IPS-18c (cell line): ENCODE data around the gene LMF2.

Experiments
- H3K4me3 ChIP-seq: 2 replicates; pipeline ENCODE4 v1.7.0; 2013; ENCODE audit warnings: low read depth, mild to moderate bottlenecking, low read length, moderate library complexity; ENCODE audit not compliant: insufficient read depth
- H3K9me3 ChIP-seq: one replicate; pipeline ENCODE4 v1.6.1; 2013; ENCODE audit warnings: mild to moderate bottlenecking, low read length, moderate library complexity; ENCODE audit not compliant: control insufficient read depth, insufficient read depth

LMF2 gene

DNA sequence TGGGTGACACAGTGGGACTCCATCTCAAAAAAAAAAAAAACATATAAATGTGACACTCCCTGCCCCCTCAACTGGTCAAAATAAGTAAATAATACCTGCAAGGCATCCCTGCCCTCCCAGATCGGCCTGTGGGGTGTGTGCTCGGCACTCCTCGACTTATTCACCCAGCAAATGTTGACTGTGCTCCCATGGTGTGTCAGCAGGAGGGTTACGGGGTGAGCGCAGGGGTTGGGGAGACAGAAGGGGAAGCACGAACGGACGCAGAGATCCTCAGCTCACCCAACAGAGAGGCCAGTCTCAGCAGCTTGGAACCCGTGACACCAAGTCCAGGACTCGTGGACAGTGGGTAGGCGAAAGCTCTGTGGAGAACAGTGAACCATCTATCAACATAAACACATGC is 27.8 kb downstream of the LMF2 start:
- H3K4me3 ChIP-seq: no peak overlapping the region
- no peaks in the 10 kb centered on the region for H3K9me3 ChIP-seq

DNA sequence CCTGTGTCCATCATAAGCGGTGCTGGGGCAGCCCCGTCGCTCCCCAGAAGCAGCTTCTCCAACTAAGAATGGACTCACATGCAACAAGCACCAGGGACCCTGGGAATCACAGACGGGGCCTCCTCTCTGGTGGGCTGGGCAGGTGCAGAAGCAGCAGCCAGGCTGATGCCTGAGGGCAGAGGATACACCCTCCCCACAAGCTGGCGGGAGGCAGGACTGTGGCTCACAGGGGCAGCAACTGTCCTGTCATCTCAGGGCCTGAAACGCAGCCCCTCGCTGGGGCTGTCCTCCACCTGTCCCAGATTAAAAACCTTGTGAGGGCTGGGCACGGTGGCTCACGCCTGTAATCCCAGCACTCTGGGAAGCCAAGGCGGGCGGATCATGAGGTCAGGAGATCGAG is 29.6 kb downstream of the LMF2 start:
- Histone ChIP-seq H3K4me3 (no peak overlapping the region), H3K9me3 (no peaks in the 10 kb centered on the region)

DNA sequence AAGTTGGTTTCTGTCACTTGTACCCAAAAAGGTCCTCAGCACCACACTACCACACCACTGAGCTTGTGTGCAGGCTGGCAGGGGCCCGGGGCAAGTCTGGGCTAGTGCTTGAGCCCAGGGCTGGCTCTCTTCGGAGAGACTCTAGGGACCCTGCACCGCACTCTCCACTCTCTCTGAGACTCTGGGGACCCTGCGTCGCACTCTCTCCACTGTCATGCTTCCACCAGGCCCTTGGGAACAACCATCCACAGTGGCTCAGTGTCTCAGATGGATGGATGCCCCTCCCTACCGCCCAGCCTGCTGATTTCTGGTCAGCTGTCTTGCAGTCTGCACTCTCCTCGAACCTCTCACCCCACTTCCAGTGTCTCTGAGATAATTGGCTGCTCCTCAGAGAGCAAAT is 30.6 kb downstream of the LMF2 start:
- H3K4me3 ChIP-seq: no peak overlapping the region
- H3K9me3 ChIP-seq: no peaks in the 10 kb centered on the region

DNA sequence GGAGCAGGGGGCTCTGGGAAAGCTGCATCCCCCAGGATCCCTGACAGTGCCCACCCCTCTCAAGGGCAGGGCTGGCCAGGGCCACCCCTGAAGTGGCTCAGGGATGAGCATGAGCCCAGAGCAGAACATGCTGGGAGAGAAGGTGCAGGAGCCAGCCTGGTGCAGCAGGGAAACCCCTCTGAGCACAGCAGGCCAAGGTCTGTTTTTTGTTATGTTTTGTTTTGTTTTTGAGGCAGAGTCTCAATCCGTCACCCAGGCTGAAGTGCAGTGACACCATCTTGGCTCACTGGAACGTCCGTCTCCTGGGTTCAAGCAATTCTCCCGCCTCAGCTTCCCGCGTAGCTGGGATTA is 31.9 kb downstream of the LMF2 start:
- peak overlapping the region; percentile 59 for H3K4me3 ChIP-seq

DNA sequence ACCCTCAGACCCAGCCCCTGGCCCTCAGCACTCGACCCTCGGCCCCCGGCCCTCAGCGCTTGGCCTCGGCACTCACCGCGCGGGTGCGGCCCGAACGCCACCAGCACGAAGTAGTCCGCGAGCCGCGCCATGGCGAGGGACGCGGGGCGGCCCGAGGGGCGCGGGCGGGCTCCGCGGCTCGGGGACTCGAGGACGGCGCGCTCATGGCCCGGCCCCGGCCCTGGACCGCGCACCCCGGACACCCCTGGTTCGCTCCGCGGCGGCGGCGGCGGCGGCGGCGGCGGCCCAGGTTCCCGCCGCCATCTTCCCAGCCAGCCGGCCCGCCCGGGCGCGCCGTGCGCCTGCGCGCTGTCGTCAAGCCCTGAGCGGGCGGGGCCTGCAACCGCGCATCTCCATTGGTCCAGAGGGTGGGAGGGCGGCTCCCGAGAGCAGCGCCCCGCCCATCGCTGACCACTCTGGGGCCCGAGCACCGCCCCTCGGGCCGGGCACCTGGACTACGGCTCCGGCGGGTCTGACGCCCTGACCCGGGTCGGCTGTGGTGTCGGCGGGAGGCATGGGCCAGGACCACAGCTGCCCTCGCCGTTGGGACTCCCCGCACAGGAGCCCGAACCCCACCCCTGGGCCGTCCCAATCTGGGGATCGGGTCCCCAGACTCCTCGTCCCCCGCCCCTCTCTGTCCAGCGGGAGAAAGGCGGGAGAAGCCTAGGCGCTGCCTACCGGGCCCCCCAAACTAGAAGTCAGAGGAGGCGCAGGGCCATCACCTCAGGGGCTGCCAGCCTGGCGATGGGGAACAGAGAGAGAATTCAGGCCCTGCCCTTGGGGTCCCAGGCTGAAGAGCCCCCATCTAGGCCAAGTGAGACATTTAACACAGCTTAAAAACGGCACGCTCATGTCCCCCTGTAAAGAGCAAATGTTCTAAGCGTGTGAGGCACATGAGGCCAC is 32.5 kb downstream of the LMF2 start, which contains the start of gene SBF1:
Gene SBF1 (minus strand): TSS at position 326 of the 942 bp plus-strand sequence. CDS start 195 bp downstream, at position 131.
- Histone ChIP-seq H3K4me3 (peak within 1 kb of the TSS; percentile 67), H3K9me3 (no peaks in the 10 kb centered on the region)

More for the DNA sequence above, 31.9 kb downstream of the LMF2 start:
- H3K9me3 ChIP-seq: no peaks in the 10 kb centered on the region

DNA sequence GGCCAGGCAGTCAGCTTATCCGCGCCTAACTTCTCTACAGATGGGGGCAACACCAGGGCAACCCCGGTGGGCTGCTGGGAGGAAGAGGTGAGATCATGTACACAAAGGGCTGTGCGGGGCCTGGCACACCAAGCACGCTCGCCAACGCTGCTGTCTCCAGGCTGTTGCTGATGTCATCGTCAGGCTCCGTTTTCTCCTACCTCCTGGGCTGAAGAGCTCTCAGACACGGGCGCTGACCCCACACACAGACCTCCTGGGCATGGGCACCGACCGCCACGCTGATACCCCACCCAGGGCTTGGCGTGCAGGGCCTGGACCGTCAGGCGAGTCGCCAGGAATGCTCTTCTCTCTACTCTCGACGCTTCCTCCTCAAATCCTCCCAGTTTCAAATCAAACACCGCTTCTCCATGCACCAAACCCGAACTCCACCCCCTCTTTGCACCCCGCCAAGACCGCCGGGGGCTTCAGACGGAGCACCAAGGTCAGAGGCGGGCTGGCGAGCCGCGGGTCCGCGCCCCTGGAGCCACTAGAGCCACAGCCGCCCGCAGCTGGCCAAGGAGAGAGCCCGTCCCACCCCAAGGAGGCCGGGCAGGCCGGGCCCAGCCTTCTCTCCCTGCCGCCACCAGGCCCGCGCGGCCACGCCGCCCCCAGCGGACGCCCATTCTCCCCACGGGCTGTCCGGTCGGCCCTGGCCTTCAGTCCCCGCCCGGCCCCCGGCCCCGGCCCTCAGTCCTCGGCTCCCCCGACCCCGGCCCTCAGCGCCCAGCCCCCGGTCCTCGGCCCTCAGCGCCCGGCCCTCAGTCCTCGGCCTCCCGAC is 33.4 kb downstream of the LMF2 start:
- no peaks in the 10 kb centered on the region for H3K9me3 ChIP-seq
- peak overlapping the region; percentile 67 for H3K4me3 ChIP-seq

DNA sequence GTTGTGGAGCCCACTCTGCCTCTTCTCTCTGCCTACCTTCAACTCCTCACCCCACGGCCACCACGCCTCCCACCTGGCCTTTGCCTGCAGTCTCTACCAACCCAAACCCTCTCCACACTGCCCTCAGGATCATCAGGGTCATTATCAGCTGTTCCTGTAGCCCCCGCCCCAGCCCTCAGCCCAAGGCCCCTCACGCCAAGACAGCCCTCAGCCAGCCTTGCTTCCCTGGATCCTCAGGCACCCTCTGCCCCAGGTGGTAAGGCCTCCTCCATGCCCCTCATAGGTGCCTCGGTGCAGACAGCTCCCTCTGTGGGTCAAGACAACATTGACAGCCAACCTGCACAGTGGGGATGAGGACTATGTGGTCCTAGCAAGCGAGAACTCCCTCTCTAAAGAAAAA is 34.4 kb downstream of the LMF2 start:
- H3K9me3 ChIP-seq: no peaks in the 10 kb centered on the region
- H3K4me3 ChIP-seq: no peak overlapping the region

DNA sequence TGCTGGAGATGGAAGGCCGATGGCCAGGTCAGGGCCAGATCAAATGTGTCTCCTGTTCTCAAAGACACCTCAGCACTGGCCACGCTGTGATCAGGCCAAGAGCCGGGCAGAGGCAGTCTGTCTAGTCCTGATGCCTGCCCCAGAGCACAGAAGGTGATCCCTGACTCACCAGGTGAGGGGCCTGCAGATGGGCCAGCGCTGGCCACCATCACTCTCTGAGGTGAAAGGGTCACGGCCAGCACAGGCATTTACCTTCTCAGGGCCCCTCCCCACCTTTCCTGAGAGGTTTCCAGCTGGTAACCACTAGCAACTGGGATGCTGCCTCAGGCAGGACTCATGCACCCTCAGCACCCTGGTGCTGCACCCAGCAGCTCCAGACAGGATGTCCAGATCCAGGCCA is 35.5 kb downstream of the LMF2 start:
- Histone ChIP-seq H3K4me3 (no peak overlapping the region), H3K9me3 (no peaks in the 10 kb centered on the region)

DNA sequence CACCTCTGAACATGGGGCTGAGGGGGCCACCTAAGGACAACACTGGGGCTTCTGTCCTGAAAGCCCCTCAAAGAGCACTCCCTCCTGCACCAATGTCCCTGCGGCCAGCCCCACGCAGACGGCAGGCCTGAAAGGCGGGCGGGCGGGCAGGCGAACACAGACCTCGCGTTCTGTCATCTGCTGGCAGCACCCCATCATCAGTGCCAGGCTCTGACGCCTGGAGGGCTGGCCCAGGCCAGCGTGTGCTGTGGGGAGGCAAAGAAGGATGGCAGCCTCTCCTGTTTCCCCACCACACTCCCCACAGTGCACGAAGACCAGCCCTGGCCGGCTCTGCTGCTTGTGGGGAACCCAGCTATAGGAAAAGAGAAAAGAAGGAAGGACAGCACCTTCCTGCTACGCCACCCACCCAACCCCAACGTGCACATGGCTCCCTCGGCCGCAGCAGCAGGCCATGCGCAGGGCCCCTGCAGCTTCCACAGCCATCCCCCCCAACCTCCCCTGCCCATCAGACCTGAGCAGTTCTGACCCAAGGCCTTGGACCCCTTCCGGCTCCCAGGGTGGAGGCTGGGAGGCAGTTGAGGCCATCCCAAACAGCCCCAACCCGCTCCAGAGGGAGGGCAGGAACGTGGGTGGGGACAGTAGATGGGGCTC is 36.2 kb downstream of the LMF2 start:
- H3K4me3 ChIP-seq: no peak overlapping the region
- no peaks in the 10 kb centered on the region for H3K9me3 ChIP-seq

DNA sequence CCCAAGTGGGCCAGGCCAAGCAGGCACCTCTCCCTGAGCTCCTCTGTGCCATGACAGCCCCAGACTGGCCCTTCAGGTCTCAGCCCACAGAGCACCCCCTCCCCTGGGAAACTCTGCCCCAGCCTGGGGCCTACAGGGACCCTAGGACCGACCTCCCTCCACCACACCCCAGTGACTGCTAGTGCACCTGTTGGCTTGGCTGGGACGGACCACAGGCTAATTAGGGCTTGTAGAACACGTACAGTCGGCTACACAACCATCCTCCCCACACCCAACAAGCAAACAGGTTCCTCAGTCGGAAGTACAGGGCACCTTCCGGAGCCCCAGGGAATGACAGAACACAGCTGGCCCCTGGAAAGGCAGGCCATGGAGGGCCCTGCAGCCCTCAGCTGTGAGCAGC is 37.0 kb downstream of the LMF2 start:
- no peaks in the 10 kb centered on the region for H3K9me3 ChIP-seq
- H3K4me3 ChIP-seq: no peak overlapping the region

DNA sequence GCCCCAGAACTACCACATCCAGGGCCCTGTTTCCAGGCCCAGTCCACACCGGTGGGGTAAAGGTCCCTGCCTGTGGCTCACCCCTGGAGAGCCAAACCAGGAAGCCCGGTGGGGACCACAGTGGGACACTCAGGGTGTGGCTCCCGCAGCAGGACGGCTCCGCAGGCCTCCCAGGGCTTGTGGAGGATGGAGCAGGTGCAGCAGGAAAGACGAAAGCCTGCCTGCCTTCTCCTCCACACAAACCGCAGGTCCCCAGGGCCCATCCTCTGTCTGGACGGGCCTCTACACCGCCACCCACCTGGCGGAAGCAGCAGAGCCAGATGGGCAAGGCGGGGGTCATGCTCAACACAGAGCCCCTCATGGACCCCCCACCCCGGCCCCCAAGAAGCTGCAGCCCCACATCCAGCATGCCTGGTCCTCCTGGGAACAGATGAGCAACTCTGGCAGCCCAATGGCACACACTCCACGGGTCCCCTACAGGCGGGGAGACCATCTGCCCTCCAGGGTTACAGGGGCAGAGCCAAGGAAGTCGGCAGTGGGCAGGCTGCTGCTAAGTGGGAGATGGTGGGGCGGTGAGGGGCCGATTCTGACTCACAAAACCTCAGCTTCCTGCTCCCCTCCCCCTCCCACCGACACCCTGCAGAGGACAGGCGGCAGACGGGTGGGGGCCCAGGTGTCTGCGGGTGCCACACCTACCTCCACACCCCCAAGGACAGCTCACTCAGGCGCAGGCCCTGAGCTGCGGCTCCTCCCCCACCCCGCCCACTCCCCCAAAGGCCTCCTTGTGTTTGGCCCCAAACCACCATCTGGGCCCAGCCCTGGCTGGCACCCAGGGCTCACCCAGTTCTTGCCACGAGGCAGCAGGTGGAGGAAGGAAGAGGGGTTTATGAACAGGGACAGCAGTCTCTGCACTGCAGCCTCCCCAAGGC is 37.9 kb downstream of the LMF2 start:
- H3K4me3 ChIP-seq: no peak overlapping the region
- H3K9me3 ChIP-seq: no peaks in the 10 kb centered on the region

DNA sequence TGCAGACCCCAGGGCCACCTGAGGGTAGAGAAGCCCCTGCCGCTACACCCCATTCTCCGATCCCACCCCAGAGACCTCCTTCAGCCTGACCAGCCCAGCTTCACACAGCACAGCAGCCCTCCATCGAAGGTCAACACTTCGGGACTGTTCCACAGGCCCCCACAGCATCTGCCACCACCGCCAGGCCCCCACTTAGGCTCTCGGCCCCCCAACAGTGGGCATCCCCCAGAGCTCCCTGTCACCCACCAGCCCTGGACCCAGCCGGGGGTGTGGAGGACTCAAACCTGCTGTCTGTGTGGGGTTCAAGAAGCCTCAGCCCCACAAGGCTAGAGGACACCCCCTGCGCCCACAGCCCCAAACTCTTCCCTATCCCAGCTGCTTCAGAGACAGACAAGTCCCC is 38.9 kb downstream of the LMF2 start:
- Histone ChIP-seq H3K9me3 (no peaks in the 10 kb centered on the region), H3K4me3 (no peak overlapping the region)

DNA sequence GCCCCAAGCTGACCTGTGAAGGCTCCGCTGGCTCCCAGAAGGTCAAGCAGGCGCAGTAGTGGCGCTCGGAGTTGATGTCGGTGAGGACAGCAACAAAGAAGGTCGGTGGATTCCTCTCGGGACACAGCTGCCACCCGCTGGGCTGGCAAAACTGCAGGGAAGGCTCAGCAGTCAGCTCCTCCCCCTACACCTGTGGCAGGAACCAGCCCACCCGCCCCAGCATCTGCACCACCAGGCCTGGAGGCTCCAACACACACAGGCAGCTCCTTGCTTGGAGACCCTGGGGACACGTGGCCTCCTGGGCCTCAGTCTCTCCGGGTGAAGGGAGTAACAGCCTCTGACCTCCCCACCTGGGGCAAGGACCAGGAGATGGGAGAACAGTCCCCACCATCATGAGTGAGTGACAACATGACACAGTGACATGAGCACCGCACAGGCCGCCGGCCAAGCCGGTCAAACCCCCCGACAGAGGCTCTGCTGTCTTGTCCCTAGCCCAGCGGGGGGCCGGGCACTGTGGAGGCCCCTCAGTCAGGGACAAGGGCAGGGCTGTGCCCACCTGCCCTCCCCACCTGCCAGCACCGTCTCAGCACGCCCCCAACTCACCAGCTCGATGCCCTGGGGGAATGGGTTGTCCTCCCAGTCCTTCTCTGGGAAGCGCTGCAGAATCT is 39.6 kb downstream of the LMF2 start:
- H3K9me3 ChIP-seq: no peaks in the 10 kb centered on the region
- H3K4me3 ChIP-seq: no peak overlapping the region

DNA sequence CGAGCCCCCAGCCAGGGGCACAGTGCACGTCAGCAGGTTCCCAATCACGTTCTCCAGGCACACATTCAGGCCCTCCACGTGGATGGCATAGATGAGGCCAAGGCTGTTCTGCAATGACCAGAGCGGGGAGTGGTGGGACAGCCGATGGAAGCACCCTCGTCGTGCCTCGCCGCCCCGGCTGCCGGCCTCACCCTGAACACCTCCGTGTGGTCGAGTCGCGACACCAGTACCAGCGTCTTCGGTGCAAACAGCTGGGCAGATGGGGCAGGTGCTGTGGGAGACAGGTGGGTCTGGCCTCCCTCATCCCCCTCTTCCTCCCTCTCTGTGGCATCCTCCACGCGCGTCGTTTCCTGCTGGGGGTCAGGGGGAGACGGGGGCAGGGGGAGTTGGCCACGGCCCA is 40.2 kb downstream of the LMF2 start:
- no peak overlapping the region for H3K4me3 ChIP-seq

DNA sequence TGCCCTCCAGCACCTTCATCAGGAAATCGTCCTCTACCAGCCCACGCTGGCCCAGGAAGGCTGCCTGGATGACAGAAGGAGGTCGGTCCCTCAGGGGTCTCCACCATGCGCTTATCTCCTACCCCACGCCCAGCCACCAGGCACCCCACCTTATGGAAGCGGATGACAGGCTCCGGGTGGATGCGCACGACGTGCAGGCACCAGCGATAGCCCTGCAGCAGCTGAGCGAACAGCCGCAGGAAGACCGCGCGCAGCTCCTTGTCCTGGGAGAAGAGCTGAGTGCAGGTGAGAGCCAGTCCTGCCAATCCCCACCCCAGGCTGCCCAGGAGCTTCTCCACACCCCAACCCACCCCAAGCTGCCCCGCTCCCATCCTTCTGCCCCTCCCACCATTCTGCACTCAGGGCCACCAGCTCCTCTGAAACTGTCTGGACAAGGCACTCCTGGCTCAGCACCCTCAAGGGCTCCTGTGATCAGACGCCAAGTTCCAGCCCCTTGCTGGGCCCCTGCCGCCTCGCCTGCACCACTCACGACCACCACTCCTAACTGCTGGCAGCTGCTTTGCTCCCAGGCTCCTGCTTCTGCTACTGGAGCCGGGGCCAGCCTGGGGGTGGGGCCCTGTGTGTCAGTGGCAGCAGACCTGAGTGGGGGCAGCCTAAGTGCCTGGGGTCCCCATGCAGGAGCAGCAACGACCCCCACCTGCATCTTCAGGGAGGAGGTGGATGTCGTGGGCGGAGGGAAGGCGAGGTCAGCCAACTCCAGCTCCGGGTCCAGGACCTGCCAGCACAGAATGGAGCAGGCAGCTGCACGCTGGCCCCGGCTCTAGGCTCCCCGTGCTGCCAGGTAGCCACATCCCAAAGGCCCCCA is 42.2 kb downstream of the LMF2 start:
- no peak overlapping the region for H3K4me3 ChIP-seq
- peaks cover 2% of the 10 kb centered on the region for H3K9me3 ChIP-seq

More for the DNA sequence above, 40.2 kb downstream of the LMF2 start:
- no peaks in the 10 kb centered on the region for H3K9me3 ChIP-seq
